PC-9 (cell line): ENCODE measurements around the gene KCNV2. TPM values are rescaled to one million over a fixed set of nuclear protein-coding genes. Genes with fewer than 3 reads are reported as not detected.

Experiments used
- BruUV-seq: library from RNA; stranded (reverse); fragments of 400-500 nt; replicated peaks from 2 replicates; lab custom pipeline; 2021; lab: Mats Ljungman, UMichigan
- CTCF ChIA-PET: fragments of 300-600 bp; sonication (Branson Sonifier 250); formaldehyde crosslinking; loops from one replicate; lab custom pipeline; 2022; ENCODE audit warnings: antibody characterized with exemption; lab: Charles Lee
- POLR2A ChIA-PET: fragments of 300-600 bp; sonication (Branson Sonifier 250); formaldehyde crosslinking; loops from one replicate; lab custom pipeline; 2022; ENCODE audit warnings: antibody characterized with exemption; ENCODE audit not compliant: unreplicated experiment; lab: Charles Lee
- DNase-seq, 2 experiments: peaks; one replicate each; pipeline versions ENCODE4 v3.0.0 to v3.0.0-alpha.2; 2015 to 2022; ENCODE audit warnings: mixed read lengths in 1 of 2
- H2AFZ ChIP-seq: fragments of 200-600 bp; sonication (generic); 2 replicates; pipeline ENCODE4 v1.8.1; 2017; ENCODE audit warnings: antibody characterized with exemption
- H3F3A ChIP-seq: fragments of 200-600 bp; sonication (generic); 2 replicates; pipeline ENCODE4 v1.8.1; 2017; ENCODE audit warnings: antibody characterized with exemption, mild to moderate bottlenecking, low read depth; ENCODE audit not compliant: insufficient read depth
- H3K27ac ChIP-seq: fragments of 200-600 bp; sonication (generic); 2 replicates; pipeline ENCODE4 v1.6.1; 2016; ENCODE audit warnings: mixed run types
- H3K27me3 ChIP-seq: fragments of 200-600 bp; sonication (generic); 2 replicates; pipeline ENCODE4 v1.6.1; 2016; ENCODE audit warnings: low read depth, mixed run types; ENCODE audit not compliant: insufficient read depth
- H3K36me3 ChIP-seq: fragments of 200-600 bp; sonication (generic); 2 replicates; pipeline ENCODE4 v1.6.1; 2016; ENCODE audit warnings: low read depth, mixed run types
- H3K4me1 ChIP-seq: fragments of 200-600 bp; sonication (generic); replicated peaks from 2 replicates; pipeline ENCODE4 v1.6.1; 2016; ENCODE audit warnings: mixed run types; ENCODE audit not compliant: insufficient read depth
- H3K4me2 ChIP-seq: fragments of 200-600 bp; sonication (generic); 2 replicates; pipeline ENCODE4 v1.6.1; 2017; ENCODE audit warnings: mixed run types
- H3K4me3 ChIP-seq: fragments of 200-600 bp; sonication (generic); 2 replicates; pipeline ENCODE4 v1.6.1; 2016; ENCODE audit warnings: mixed run types
- H3K79me2 ChIP-seq: fragments of 200-600 bp; sonication (generic); 2 replicates; pipeline ENCODE4 v1.6.1; 2017; ENCODE audit warnings: low read depth, mixed run types
- H3K9me2 ChIP-seq: fragments of 200-600 bp; sonication (generic); 2 replicates; pipeline ENCODE4 v1.8.1; 2017; ENCODE audit warnings: mild to moderate bottlenecking; ENCODE audit not compliant: insufficient read depth
- H3K9me3 ChIP-seq: fragments of 200-600 bp; sonication (generic); 2 replicates; pipeline ENCODE4 v1.8.1; 2016; ENCODE audit warnings: low read depth; ENCODE audit not compliant: insufficient read depth
- H4K20me1 ChIP-seq: fragments of 200-600 bp; sonication (generic); 2 replicates; pipeline ENCODE4 v1.8.1; 2017; ENCODE audit not compliant: insufficient read depth
- CTCF ChIP-seq: fragments of 200-600 bp; sonication (generic); conservative IDR thresholded peaks from 2 replicates; pipeline ENCODE4 v1.6.1; 2017; ENCODE audit warnings: mixed run types, antibody characterized with exemption, mild to moderate bottlenecking, moderate library complexity
- EZH2 ChIP-seq: fragments of 200-600 bp; sonication (generic); IDR thresholded peaks from 2 replicates; pipeline ENCODE4 v1.8.0; 2017; ENCODE audit warnings: antibody characterized with exemption, low read depth
- intact Hi-C: fragments of 100-400 bp; cut with micrococcal nuclease; formaldehyde crosslinking; loops from one replicate; pipeline ENCODE4 v1.10.0; 2022; ENCODE audit not compliant: unreplicated experiment
- total RNA-seq: library from RNA; stranded (reverse); gene quantifications from 2 replicates; pipeline ENCODE4 v1.2.3, GENCODE V29; 2021

The KCNV2 gene
- total RNA-seq, 1 experiment from 2014 or later, result not detected

GRCh38 chr9:2765250-2765880 lies 48.1 kb downstream of the KCNV2 start:
- H2AFZ ChIP-seq, result no peak overlapping the region
- DNase-seq, result peak; percentile 20 to 64
- H3K4me2 ChIP-seq, result no peak overlapping the region
- H3K9me3 ChIP-seq, result no peaks in the 10 kb centered on the region
- H3K79me2 ChIP-seq, result no peaks in the 10 kb centered on the region
- no peaks in the 10 kb centered on the region for H4K20me1 ChIP-seq
- peaks cover 7% of the 10 kb centered on the region; the same call in 1 of the 2 replicates for H3K4me1 ChIP-seq
- CTCF ChIA-PET, result no interaction called here
- no peak overlapping the region for H3K4me3 ChIP-seq
- no peaks in the 10 kb centered on the region for H3F3A ChIP-seq
- POLR2A ChIA-PET, result no interaction called here
- H3K27ac ChIP-seq, result no peak overlapping the region
- intact Hi-C loops, result no loop called here
- no peaks in the 10 kb centered on the region for H3K36me3 ChIP-seq
- no TSS peak for BruUV-seq
- TF ChIP-seq CTCF, result no peak
- no peak for TF ChIP-seq EZH2
- H3K9me2 ChIP-seq, result no peaks in the 10 kb centered on the region
- no peaks in the 10 kb centered on the region for H3K27me3 ChIP-seq

- POLR2A ChIA-PET, result no interaction called here
- no peaks in the 10 kb centered on the region for H3K9me2 ChIP-seq
- no peaks in the 10 kb centered on the region for H3K36me3 ChIP-seq
- H3K4me3 ChIP-seq, result no peak overlapping the region
- no peak for TF ChIP-seq CTCF
- TF ChIP-seq EZH2, result no peak
- no peaks in the 10 kb centered on the region for H4K20me1 ChIP-seq
- intact Hi-C loops, result no loop called here
- H3K4me1 ChIP-seq, result peaks cover 7% of the 10 kb centered on the region; the same call in 1 of the 2 replicates
- H3K27me3 ChIP-seq, result no peaks in the 10 kb centered on the region
- no peaks in the 10 kb centered on the region for H3F3A ChIP-seq
- H3K27ac ChIP-seq, result no peak overlapping the region
- no TSS peak for BruUV-seq
- no peak for DNase-seq
- H2AFZ ChIP-seq, result no peak overlapping the region
- no peaks in the 10 kb centered on the region for H3K79me2 ChIP-seq
- H3K9me3 ChIP-seq, result no peaks in the 10 kb centered on the region
- CTCF ChIA-PET, result no interaction called here
- H3K4me2 ChIP-seq, result no peak overlapping the region
Observed at GRCh38 chr9:2767800-2768677, 50.7 kb downstream of the KCNV2 start.

- BruUV-seq, result no TSS peak
- intact Hi-C loops, result no loop called here
Observed at GRCh38 chr9:2771087-2771486, 53.8 kb downstream of the KCNV2 start.

More at GRCh38 chr9:2771087-2771486, 53.8 kb downstream of the KCNV2 start:
- Histone ChIP-seq H2AFZ (no peak overlapping the region), H3F3A (no peaks in the 10 kb centered on the region), H3K27ac (no peak overlapping the region), H3K4me3 (no peak overlapping the region), H3K4me1 (no peaks in the 10 kb centered on the region), H4K20me1 (no peaks in the 10 kb centered on the region), H3K4me2 (no peak overlapping the region), H3K27me3 (no peaks in the 10 kb centered on the region), H3K36me3 (no peaks in the 10 kb centered on the region), H3K79me2 (no peaks in the 10 kb centered on the region), H3K9me3 (no peaks in the 10 kb centered on the region), H3K9me2 (no peaks in the 10 kb centered on the region)
- TF ChIP-seq CTCF (no peak), EZH2 (no peak)
- no peak for DNase-seq
- ChIA-PET CTCF (no interaction called here), POLR2A (no interaction called here)
